Stimulated activated CD4-positive, alpha-beta T cell treated with anti-CD3 and anti-CD28 coated beads, TNF-alpha, amount 100 ng/mL, for 48 hours (primary cell): Measurements from ENCODE around the gene DDX18.
"Not testable (repeated sequence)": the region's sequence is repeated elsewhere in the genome, so short reads cannot be mapped to it uniquely, and the experiment has no call there.

Experiments used
- DNase-seq, 3 donors: peaks; one replicate each; pipeline ENCODE4 v3.0.0-alpha.2; 2020; ENCODE audit warnings: low read depth in 3 of 3

Gene DDX18

DNA sequence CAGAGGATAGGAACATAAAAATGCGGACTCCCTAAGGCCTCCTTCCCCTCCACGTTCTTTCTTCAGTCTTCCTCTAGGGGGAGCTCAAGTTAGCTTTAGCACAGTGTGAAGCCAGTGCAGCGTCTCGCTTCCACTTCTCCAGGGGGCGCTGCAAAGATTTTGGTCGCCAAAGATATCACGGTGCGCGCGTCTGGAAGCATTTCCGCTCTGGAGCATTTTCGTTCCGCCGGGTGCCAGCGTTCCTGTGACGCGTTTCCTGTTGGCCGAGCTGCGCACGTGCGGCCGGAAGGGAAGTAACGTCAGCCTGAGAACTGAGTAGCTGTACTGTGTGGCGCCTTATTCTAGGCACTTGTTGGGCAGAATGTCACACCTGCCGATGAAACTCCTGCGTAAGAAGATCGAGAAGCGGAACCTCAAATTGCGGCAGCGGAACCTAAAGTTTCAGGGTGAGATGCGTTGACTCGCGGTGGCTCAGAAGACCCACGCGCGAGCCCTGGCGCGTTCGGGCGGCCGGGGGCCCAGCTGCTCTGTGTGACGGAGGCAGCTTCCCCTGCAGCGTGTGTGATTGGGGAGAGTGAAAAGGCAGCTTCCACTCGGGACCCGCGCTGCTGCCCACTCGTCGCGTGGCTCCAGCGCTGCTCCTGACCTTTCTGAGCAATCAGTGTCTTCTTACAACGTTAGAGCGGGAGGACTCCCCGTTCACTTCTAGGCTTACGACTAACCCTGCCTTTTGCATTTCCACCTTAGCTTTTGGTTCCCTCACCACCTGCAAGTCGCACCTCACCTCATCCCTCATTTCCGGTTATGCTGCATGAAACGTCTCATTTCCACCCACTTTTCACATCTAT lies at the start of gene DDX18:
DDX18 (plus strand) TSS at position 275 of the 848 bp plus-strand sequence; CDS start at position 362, 87 bp downstream.
- peak; percentile 93 to 95 (median 94) for DNase-seq

DNA sequence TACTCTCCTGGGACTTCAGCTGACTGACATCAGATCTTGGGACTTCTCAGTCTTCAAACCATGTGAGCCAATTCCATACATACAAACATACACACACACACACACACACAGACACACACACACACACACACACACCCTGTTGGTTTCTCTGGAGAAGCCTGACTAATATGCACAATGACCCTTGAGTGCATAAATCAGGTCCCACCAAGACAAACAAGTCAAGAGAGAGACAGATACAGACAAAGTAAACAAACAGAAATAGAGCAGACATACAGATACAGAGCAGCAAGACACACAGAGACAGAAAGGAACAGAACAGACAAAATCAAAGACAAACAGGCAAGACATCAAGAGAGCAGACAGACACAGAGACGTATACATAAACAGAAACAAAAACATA lies 43.8 kb upstream of the DDX18 start:
- no peak for DNase-seq

DNA sequence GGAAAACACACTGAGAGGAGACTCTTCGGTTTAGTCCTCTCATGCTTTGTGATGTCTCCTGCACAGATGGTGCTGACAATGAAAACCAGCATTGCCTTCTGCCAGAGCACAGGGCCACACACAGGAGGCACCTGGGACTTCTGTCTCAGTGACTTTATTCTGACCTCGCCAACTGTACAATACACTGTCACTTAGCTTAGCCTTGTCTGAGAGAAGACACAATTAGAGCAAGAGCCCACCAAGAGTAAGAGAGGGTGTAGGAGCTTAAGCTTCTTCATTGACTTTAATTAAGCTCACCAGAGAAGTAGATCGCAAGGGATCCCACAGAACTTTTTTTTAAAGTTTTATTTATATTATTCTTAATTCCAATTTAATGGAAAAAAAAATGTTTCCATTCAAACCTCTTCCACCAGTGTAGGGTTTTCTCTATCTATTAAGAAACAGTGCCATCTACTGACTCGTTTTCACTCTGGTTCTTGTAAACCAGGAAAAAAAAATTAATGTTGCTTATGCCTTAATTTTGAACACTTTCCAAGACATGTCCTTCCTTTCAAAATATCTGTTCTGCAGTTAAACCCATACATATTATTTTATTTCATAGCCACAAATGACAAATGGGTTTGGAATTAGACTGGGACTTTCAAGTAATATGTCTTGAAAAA lies 42.4 kb upstream of the DDX18 start:
- DNase-seq: no peak

DNA sequence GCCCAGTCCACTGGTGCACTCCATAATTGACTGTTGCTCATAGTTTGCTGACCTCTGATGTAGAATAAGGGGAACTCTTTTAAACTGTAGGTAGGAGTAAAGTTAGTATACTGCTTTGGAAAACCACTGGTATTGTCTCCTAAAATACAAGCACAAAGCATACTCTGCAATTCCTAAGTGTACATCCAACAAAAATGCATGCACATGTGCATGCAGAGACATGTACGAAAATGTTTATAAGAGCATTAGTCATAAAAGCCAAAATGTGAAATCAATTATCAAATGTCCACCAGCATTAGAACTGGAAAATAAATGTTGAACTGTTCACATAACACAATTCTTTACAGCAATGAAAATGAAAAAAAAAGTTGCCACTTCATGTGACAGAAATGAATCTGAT lies 39.8 kb upstream of the DDX18 start:
- DNase-seq: no peak

DNA sequence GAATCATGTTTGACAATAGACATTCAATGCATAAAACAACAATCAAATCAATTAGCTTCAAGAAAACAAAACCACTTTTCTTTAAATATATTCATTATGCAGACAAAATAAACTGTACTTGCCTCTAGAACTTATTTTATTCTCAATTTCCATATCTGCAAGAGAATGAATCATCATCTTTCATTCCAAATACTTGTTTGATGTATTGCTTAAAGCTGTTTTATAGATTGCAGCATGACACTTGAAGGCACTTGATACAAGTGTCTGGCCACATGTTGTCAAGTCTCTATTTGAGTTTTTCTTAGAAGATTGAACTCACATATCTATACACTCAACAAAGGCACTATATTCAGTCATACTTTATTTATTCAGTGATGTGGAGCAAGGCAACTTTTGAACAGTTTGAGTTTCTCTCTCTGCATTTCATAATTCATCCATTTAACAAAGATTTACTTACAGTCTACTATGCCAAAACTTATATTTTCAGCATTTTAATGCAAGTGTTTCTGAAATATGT lies 38.7 kb upstream of the DDX18 start:
- no peak for DNase-seq

DNA sequence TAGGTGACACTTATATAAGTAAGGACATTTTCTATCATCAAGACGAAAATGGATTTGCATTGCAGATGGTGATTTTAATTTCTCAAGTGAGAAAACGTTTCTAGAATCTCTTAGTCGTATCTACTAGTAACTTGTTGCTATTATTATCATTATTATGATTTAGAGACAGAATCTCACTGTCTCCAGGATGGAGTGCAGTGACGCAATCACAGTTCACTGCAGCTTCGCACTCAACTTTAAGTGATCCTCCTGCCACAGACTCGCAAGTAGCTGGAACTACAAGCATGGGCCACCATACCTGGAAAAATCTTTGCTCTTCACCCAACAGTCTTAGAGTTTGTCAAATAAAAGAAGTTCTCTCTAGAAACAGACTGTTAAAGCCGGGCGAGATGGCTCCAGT lies 37.6 kb upstream of the DDX18 start:
- no peak for DNase-seq

DNA sequence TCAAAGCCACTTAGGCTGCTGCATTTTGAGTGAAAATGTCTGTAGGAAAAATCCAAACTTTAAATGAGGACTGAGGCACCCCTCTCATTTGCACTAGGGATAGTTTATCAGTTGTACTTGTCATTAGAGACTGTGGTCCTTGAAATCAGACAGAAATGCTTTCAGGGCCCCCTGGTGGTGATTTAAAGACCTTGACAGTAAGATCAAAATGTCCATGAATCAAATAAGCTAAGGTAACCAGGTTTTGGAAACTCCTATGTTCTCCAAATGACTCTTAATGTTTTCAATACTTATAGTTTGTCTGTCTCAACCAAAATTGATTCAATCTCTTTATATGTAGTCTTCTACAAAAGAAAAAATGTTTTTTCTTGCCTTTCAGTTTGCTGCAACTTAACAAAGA lies 28.8 kb upstream of the DDX18 start:
- peak in 2 of 3 donors; percentile 12 to 16 for DNase-seq

DNA sequence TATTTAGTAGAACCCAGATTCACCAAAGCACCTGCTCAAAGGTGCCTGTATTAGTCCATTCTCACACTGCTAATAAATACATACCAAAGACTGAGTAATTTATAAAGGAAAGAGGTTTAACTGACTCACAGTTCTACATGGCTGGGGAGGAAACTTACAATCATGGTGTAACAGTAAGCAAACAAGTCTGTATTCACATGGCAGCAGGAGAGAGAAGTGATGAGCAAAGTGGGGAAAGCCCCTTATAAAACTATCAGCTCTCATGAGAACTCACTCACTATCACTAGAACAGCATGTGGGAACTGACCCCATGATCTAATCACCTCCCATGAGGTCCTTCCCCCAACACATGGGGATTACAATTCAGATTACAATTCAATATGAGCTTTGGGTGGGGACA lies 28.0 kb upstream of the DDX18 start:
- DNase-seq: no peak

DNA sequence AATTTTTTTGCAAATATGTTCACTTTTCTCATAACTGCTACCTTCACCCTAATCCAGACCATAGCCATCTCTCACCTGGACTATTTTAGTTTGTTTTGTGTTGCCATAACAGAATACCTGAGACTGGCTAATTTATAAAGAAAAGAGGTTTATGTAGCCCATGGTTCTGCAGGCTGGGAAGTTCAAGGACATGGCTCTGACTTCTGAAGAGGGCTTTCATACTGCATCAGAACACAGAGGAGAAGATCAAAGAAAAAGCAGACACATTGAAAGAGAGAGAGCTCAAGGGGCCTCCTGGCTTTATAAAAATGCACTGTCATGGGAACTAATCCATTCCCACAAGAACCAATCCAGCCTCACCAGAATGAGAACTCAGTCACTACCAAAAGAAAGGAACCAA lies 25.0 kb upstream of the DDX18 start:
- DNase-seq: no peak

DNA sequence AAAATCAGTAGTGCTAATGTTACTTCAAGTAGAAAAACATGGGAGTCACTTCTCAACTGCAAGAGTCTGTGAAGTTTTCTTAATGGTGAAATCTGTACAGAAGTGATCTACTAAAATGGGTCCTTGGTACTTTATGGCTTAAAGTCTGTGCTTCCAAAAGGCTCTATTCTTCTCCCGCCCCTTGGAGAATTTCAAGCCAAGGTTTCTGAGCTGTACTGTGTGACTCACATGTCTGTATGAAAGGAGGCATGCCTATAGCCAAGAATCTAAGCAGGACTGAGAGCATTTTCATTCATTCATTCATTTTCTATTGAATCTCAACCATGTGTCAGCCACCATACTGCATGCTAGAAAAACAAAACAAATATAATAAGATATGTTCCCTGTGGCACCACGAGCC lies 19.8 kb upstream of the DDX18 start:
- no peak for DNase-seq

DNA sequence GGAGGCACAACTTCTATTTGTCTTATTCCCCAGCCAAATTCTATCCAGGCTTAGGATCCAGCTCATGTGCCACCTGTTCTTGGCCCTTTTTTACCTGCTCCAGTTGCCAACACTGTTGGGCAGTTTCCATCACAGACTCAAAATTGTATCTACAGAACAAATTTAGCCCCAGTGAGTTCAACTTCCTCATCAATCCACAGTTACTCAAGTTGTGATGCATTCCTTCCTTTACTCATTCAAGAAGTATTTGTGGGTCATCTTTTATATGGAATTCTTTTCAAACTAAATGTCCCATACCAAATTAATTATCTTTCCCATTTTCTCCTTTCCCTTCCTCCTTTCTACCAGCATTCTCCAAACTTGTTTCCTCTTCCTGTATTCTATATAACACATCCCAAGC lies 12.7 kb upstream of the DDX18 start:
- no peak for DNase-seq

DNA sequence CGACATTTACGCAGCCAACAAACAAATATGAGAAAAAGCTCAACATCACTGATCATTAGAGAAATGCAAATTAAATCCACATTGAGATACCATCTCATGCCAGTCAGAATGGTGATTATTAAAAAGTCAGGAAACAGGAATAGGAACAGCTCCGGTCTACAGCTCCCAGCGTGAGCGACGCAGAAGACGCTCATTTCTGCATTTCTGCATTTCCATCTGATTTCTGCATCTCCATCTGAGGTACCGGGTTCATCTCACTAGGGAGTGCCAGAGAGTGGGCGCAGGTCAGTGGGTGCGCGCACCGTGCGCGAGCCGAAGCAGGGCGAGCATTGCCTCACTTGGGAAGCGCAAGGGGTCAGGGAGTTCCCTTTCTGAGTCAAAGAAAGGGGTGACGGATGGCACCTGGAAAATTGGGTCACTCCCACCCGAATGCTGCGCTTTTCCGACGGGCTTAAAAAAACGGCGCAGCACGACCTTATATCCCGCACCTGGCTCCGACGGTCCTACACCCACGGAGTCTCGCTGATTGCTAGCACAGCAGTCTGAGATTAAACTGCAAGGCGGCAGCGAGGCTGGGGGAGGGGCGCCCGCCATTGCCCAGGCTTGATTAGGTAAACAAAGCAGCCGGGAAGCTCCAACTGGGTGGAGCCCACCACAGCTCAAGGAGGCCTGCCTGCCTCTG lies 10.7 kb upstream of the DDX18 start:
- not testable (repeated sequence) for DNase-seq

DNA sequence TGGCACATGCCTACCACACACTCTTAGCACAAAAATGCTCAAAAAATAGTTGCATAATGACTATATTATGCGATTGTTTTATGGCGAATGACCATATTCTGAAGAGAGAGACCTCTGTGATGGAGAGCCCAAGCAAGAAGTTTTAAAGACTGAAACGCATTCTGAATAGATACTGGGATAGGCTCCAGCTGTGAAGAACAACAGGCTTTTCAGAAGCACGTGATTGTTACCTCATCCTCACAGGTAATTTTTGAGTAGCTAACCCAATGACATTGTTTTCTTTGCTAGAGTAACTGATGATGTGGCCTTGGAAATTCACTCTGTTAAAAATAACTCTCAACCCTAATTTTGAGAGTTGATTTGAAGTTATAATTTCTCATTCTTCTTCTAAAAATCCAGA lies 2.0 kb upstream of the DDX18 start:
- no peak for DNase-seq

DNA sequence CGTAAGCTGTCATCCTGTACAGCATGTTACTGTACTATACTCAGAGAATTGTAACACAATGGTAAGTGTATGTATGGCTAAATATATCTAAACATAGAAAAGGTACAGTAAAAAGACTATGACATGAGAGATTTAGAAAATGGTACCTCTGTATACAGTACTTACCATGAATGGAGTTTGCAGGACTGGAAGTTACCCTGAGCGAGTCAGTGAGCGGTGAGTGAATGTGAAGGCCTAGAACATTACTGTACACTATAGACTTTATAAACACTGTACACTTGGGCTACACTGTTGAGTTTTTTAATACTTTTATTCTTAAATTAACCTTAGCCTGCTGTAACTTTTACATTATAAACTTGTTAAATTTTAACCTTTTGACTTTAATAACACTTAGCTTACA lies 1.5 kb downstream of the DDX18 start:
- DNase-seq: no peak

DNA sequence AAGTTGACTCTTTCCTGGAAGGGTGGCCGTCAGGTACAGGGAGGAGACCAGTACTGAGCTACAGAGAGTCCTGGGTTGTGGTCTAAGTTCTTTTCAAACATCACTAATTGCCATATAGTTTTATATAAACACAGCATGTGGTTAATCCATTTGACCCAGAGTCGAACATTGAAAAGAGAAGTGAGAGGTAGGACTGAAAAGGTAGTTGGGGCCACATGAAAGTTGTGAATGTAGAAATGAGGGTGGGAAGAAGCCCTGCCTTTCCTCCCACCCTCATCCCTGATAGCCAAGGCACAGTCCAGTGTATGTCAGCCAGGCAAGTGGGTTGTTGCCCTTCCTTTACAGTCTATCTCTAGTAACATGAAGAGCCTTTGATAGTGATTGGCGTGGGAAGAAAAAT lies 4.4 kb downstream of the DDX18 start:
- no peak for DNase-seq

DNA sequence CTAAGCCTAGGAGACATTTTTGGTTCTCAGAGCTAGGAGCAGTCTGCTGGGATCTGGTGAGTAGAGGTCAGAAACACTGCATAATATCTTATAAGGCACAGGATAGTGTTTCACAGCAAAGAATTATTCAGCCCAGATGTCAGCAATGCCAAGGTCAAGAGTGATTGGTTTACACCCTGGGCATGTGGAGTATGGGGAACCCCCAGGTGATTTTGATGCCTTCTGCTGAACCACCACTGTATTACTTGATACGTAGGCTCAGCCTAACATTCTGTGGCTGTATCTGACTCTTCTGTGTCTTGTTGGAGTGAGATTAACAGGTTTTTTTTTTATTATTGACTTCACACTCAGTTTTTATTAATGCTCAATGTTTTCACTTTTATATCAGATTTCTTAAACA lies 6.0 kb downstream of the DDX18 start:
- no peak for DNase-seq

DNA sequence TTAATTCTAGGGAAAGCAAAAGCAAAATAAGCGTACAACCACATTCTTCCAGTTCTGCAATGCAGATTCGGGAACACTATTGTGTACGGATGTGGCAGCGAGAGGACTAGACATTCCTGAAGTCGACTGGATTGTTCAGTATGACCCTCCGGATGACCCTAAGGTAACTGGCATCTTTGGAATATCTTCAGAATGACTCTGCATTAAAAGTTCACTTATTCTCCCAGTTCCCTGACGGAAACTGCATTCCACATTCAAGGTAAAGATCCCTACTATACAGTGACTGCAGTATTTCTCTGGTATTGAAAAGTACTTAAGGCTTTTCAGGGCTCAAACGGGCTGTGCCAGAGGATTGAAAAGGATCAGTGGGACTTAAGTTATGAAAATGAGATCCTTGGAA lies 10.9 kb downstream of the DDX18 start:
- DNase-seq: no peak

DNA sequence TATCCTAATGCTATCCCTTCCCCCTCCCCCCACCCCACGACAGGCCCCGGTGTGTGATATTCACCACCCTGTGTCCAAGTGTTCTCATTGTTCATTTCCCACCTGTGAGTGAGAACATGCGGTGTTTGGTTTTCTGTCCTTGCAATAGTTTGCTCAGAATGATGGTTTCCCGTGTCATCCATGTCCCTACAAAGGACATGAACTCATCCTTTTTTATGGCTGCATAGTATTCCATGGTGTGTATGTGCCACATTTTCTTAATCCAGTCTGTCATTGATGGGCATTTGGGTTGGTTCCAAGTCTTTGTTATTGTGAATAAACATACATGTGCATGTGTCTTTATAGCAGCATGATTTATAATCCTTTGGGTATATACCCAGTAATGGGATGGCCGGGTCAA lies 13.0 kb downstream of the DDX18 start:
- not testable (repeated sequence) for DNase-seq

DNA sequence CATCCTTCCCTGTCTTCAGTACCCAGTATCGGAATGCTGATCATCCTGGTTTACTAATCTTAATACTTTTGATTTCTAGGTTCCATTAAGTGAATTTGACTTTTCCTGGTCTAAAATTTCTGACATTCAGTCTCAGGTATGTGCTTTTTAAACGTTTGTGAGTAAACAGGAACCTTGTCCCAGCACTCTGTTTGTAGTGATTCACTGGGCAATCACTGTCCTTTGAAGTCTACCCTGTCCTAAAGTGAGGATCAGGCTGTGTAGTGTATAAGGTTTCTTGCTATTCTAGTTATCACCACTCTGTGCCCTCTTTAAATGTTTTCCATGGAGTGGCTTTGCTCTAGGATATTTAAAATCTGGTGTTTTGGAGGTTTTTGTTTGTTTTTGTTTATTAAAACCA lies 14.4 kb downstream of the DDX18 start:
- DNase-seq: no peak

DNA sequence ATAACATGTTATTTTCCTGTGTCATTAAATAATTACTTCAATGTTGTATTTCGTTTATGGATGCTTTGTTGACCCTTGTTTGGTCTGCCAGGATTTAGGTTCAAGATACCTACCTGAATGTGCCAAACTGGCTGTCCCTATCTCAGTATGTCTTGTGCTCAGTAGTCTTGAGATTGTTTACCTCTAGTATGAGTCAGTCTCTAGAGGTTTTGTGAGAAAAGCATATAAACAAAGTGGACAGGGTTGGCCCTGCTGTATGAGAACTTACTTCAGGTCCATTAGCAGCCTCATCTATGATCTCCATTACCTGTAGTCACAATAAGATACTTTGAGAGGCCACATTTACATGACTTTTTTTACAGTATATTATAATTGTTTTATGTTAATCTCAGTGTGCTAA lies 17.8 kb downstream of the DDX18 start:
- no peak for DNase-seq

DNA sequence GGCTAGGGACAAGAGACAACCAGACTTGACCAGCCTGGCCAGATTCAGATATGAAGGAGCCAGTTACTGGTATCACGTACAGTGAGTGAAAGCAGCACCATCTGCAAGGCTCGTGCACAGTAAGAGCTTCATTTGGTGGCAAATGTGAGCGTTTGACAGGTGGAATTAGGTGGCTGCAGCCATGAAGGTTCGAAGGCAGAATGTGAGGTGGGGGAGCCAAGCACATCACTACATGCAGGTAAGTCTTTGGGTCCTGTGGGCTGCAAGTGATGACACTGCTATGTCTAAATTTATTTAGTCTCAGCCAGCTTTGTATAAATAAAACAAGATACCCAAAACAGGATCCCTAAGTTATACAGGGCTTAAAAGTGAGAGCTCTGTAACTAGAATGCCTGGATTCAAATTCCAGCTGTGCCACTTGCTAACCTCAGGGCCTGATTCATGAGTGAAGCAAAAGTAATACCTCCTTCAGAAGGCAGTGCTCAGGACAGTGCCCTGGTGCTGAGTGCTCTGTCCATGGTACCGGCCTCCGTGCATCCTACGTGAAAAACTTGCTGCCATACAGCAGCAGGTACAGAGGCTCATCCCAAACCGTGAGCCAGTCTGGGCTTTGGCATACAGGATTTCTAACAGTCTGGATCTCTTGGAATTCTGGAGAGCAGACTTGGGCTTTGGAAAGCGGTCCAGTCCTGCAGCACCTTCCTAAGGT lies 18.6 kb downstream of the DDX18 start:
- no peak for DNase-seq

DNA sequence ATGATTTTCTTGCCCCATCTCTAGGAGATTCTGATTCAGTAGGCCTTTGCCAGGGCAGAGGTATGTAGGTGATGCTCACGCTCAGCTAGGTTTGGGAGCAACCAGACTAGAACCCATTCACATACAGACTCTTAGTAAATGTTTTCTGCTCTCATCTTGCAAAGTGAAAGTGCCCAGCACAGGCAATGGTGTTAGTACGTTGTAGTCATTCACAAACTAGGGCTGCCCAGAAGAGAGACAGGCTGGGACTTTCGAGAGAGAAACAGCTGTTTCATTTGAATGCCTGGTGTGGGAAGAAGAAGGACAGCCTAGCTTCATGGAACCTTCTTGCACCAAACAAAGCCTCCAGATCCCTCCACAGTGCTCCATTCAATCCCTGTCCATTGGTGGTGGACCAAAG lies 19.4 kb downstream of the DDX18 start:
- DNase-seq: no peak
